ENCODE data around the gene ZNF804B.

DNA sequence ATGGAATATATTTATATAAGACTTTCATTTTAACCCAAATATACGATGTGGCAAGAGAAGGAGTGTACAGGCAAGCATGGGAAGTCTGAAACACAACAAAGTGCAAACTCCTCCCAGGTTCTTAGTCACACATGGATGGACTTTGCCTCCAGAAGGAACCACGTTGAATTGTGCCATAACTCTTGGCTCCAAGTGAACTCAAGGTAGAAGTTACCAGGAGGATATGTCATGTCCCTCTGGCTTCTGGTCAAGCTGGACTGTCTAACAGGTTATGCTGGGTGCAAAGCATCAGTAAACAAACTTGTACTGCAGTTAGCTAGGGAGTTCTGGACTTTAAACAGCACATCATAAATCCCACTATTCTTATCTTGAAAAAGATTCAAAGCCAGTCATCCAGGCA is 364.4 kb downstream of the ZNF804B start:
- TF ChIP-seq ZFP3 (CRISPR knock-in tag; IDR thresholded peaks at IDR 0.05), result no peak
- no peak for TF ChIP-seq PATZ1 (CRISPR knock-in tag; IDR thresholded peaks at IDR 0.05; ENCODE audit: borderline replicate concordance)
- TF ChIP-seq CSDC2 (CRISPR knock-in tag; IDR thresholded peaks at IDR 0.05), result no peak
- TF ChIP-seq, protein P1, sequence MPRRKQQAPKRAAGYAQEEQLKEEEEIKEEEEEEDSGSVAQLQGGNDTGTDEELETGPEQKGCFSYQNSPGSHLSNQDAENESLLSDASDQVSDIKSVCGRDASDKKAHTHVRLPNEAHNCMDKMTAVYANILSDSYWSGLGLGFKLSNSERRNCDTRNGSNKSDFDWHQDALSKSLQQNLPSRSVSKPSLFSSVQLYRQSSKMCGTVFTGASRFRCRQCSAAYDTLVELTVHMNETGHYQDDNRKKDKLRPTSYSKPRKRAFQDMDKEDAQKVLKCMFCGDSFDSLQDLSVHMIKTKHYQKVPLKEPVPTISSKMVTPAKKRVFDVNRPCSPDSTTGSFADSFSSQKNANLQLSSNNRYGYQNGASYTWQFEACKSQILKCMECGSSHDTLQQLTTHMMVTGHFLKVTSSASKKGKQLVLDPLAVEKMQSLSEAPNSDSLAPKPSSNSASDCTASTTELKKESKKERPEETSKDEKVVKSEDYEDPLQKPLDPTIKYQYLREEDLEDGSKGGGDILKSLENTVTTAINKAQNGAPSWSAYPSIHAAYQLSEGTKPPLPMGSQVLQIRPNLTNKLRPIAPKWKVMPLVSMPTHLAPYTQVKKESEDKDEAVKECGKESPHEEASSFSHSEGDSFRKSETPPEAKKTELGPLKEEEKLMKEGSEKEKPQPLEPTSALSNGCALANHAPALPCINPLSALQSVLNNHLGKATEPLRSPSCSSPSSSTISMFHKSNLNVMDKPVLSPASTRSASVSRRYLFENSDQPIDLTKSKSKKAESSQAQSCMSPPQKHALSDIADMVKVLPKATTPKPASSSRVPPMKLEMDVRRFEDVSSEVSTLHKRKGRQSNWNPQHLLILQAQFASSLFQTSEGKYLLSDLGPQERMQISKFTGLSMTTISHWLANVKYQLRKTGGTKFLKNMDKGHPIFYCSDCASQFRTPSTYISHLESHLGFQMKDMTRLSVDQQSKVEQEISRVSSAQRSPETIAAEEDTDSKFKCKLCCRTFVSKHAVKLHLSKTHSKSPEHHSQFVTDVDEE (CRISPR knock-in tag; IDR thresholded peaks at IDR 0.05), result no peak
- no peak for TF ChIP-seq TOX (CRISPR knock-in tag; IDR thresholded peaks at IDR 0.05; ENCODE audit: borderline replicate concordance)
- TF ChIP-seq RARB (CRISPR knock-in tag; IDR thresholded peaks at IDR 0.05), result no peak
- no peak for TF ChIP-seq TCF4 (CRISPR knock-in tag; IDR thresholded peaks at IDR 0.05; ENCODE audit: borderline replicate concordance)
- no peak for TF ChIP-seq ARNTL (CRISPR knock-in tag; IDR thresholded peaks at IDR 0.05; ENCODE audit: borderline replicate concordance, low read depth)
- TF ChIP-seq ZNF70 (CRISPR knock-in tag; IDR thresholded peaks at IDR 0.05), result no peak

Measured in SK-N-SH treated with all-trans-retinoic acid at 6 μM for 48 hours (cell line).